ENCODE measurements around the gene LRRN1.

Gene LRRN1

GRCh38 chr3:3801494-3801841, 2.2 kb downstream of the LRRN1 start:
- Histone ChIP-seq H3K9ac (ENCODE audit: low read length) (no peak overlapping the region), H3K79me2 (ENCODE audit: low read length) (no peaks in the 10 kb centered on the region), H3K9me3 (replicated peaks; ENCODE audit: insufficient read depth, low read length) (no peaks in the 10 kb centered on the region), H3F3A (ENCODE audit: insufficient read depth, low read length) (peaks cover 7% of the 10 kb centered on the region; the same call in 1 of the 2 replicates), H2AFZ (ENCODE audit: low read length) (no peak overlapping the region), H3K36me3 (replicated peaks; ENCODE audit: insufficient read depth, low read length) (no peaks in the 10 kb centered on the region), H3K4me1 (ENCODE audit: low read length) (no peaks in the 10 kb centered on the region), H3K27me3 (replicated peaks; ENCODE audit: insufficient read depth, low read length) (no peaks in the 10 kb centered on the region), H3K4me2 (ENCODE audit: low read depth, low read length) (no peak overlapping the region), H3K9me2 (replicated peaks; ENCODE audit: insufficient read depth, low read length) (no peaks in the 10 kb centered on the region), H3K27ac (ENCODE audit: low read length) (no peak overlapping the region), H3K4me3 (ENCODE audit: low read length) (no peak overlapping the region), H4K20me1 (ENCODE audit: insufficient read depth, low read length) (no peaks in the 10 kb centered on the region)
- no peak for TF ChIP-seq EZH2 (optimal IDR thresholded peaks at IDR 0.05; ENCODE audit: low read depth, low read length)
- no peak for TF ChIP-seq CTCF (IDR thresholded peaks at IDR 0.05; ENCODE audit: low read length)
- no peak for TF ChIP-seq EZH2phosphoT487 (IDR thresholded peaks at IDR 0.05; ENCODE audit: low read length)
- DNase-seq: no peak

GRCh38 chr3:3802046-3802445, 2.8 kb downstream of the LRRN1 start:
- Histone ChIP-seq H3K36me3 (replicated peaks; ENCODE audit: insufficient read depth, low read length) (no peaks in the 10 kb centered on the region), H3K4me3 (ENCODE audit: low read length) (no peak overlapping the region), H3K79me2 (ENCODE audit: low read length) (no peaks in the 10 kb centered on the region), H3K4me1 (ENCODE audit: low read length) (no peaks in the 10 kb centered on the region), H3K27ac (ENCODE audit: low read length) (no peak overlapping the region), H3K9ac (ENCODE audit: low read length) (no peak overlapping the region), H2AFZ (ENCODE audit: low read length) (no peak overlapping the region), H3K9me2 (replicated peaks; ENCODE audit: insufficient read depth, low read length) (no peaks in the 10 kb centered on the region), H3F3A (ENCODE audit: insufficient read depth, low read length) (peaks cover 7% of the 10 kb centered on the region; the same call in 1 of the 2 replicates), H3K4me2 (ENCODE audit: low read depth, low read length) (no peak overlapping the region), H4K20me1 (ENCODE audit: insufficient read depth, low read length) (no peaks in the 10 kb centered on the region), H3K27me3 (replicated peaks; ENCODE audit: insufficient read depth, low read length) (no peaks in the 10 kb centered on the region), H3K9me3 (replicated peaks; ENCODE audit: insufficient read depth, low read length) (no peaks in the 10 kb centered on the region)
- no peak for TF ChIP-seq EZH2phosphoT487 (IDR thresholded peaks at IDR 0.05; ENCODE audit: low read length)
- TF ChIP-seq CTCF (IDR thresholded peaks at IDR 0.05; ENCODE audit: low read length): no peak
- no peak for TF ChIP-seq EZH2 (optimal IDR thresholded peaks at IDR 0.05; ENCODE audit: low read depth, low read length)
- no peak for DNase-seq

- no peak overlapping the region for H3K27ac ChIP-seq (ENCODE audit: low read length)
- no peak overlapping the region for H3K4me2 ChIP-seq (ENCODE audit: low read depth, low read length)
- H3K4me3 ChIP-seq (ENCODE audit: low read length): no peak overlapping the region
- DNase-seq: no peak
- H3F3A ChIP-seq (ENCODE audit: insufficient read depth, low read length): 0 out of 2 replicates have a peak, but pooled peaks cover 2% of the 10 kb centered on the region
- no peaks in the 10 kb centered on the region for H3K9me2 ChIP-seq (replicated peaks; ENCODE audit: insufficient read depth, low read length)
- no peak overlapping the region for H3K9ac ChIP-seq (ENCODE audit: low read length)
- no peaks in the 10 kb centered on the region for H3K27me3 ChIP-seq (replicated peaks; ENCODE audit: insufficient read depth, low read length)
- no peak for TF ChIP-seq EZH2phosphoT487 (IDR thresholded peaks at IDR 0.05; ENCODE audit: low read length)
- H4K20me1 ChIP-seq (ENCODE audit: insufficient read depth, low read length): no peaks in the 10 kb centered on the region
- no peaks in the 10 kb centered on the region for H3K9me3 ChIP-seq (replicated peaks; ENCODE audit: insufficient read depth, low read length)
- H3K36me3 ChIP-seq (replicated peaks; ENCODE audit: insufficient read depth, low read length): no peaks in the 10 kb centered on the region
- H2AFZ ChIP-seq (ENCODE audit: low read length): no peak overlapping the region
- H3K4me1 ChIP-seq (ENCODE audit: low read length): no peaks in the 10 kb centered on the region
- no peaks in the 10 kb centered on the region for H3K79me2 ChIP-seq (ENCODE audit: low read length)
Observed at GRCh38 chr3:3804560-3804959, 5.3 kb downstream of the LRRN1 start.

GRCh38 chr3:3806092-3806491, 6.9 kb downstream of the LRRN1 start:
- no peaks in the 10 kb centered on the region for H4K20me1 ChIP-seq (ENCODE audit: insufficient read depth, low read length)
- H3K27ac ChIP-seq (ENCODE audit: low read length): no peak overlapping the region
- DNase-seq: no peak
- no peaks in the 10 kb centered on the region for H3K9me2 ChIP-seq (replicated peaks; ENCODE audit: insufficient read depth, low read length)
- no peak overlapping the region for H3K9ac ChIP-seq (ENCODE audit: low read length)
- no peaks in the 10 kb centered on the region for H3K79me2 ChIP-seq (ENCODE audit: low read length)
- H3K4me3 ChIP-seq (ENCODE audit: low read length): no peak overlapping the region
- no peaks in the 10 kb centered on the region for H3F3A ChIP-seq (ENCODE audit: insufficient read depth, low read length)
- no peaks in the 10 kb centered on the region for H3K9me3 ChIP-seq (replicated peaks; ENCODE audit: insufficient read depth, low read length)
- no peaks in the 10 kb centered on the region for H3K4me1 ChIP-seq (ENCODE audit: low read length)
- no peak overlapping the region for H2AFZ ChIP-seq (ENCODE audit: low read length)
- no peaks in the 10 kb centered on the region for H3K36me3 ChIP-seq (replicated peaks; ENCODE audit: insufficient read depth, low read length)
- no peaks in the 10 kb centered on the region for H3K27me3 ChIP-seq (replicated peaks; ENCODE audit: insufficient read depth, low read length)
- TF ChIP-seq EZH2phosphoT487 (IDR thresholded peaks at IDR 0.05; ENCODE audit: low read length) (no peak), EZH2 (optimal IDR thresholded peaks at IDR 0.05; ENCODE audit: low read depth, low read length) (no peak), CTCF (IDR thresholded peaks at IDR 0.05; ENCODE audit: low read length) (no peak)
- H3K4me2 ChIP-seq (ENCODE audit: low read depth, low read length): no peak overlapping the region

Measured in MM.1S (cell line).